NCI-H524 treated with DMSO at 0.1 percent for 48 hours (cell line): ENCODE measurements around the gene RAB3D.
"Not testable (repeated sequence)": the region's sequence is repeated elsewhere in the genome, so short reads cannot be mapped to it uniquely, and the experiment has no call there.

Experiments used
- DNase-seq: peaks from one replicate; lab custom pipeline; 2025; lab: John Stamatoyannopoulos, UW

Gene RAB3D

DNA sequence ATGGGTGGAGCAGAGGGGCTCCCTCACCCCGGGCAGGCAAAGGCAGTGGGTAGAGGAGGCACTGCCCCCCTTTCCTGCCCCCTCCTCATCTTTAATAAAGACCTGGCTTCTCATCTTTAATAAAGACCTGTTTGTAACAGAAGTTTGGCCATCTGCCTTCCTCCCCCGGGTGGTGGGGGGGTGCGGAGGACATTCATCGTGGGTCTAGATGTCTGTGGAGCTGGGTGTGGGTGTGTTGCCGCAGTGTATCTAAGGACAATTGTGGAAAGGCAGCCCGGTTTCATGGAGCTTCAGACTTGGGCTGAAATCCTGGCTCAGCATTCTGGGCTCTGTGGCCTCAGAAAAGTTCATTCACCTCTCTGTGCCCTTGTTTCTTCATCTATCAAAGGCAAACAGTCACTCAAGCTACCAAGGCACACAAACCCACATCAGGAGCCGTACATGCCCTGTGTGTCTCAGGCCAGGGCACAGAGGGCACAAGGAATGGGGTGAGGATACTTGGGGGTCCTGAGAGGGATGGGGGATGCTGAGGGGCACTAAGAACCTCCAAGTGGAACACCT lies 26.2 kb upstream of the RAB3D start:
- no peak for DNase-seq

DNA sequence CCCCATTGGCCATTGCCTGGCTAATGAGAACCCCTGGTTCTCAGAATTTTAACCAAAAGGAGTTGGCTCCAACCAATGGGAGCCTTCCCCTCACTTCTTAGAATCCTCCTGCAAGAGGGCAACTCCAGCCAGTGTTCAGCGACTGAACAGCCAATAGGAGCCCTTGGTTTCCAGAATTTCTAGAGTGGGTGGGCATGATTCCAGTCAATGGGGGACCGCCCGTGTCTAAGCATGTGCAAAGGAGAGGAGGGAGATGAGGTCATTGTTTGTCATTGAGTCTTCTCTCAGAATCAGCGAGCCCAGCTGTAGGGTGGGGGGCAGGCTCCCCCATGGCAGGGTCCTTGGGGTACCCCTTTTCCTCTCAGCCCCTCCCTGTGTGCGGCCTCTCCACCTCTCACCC lies 25.5 kb upstream of the RAB3D start:
- no peak for DNase-seq

DNA sequence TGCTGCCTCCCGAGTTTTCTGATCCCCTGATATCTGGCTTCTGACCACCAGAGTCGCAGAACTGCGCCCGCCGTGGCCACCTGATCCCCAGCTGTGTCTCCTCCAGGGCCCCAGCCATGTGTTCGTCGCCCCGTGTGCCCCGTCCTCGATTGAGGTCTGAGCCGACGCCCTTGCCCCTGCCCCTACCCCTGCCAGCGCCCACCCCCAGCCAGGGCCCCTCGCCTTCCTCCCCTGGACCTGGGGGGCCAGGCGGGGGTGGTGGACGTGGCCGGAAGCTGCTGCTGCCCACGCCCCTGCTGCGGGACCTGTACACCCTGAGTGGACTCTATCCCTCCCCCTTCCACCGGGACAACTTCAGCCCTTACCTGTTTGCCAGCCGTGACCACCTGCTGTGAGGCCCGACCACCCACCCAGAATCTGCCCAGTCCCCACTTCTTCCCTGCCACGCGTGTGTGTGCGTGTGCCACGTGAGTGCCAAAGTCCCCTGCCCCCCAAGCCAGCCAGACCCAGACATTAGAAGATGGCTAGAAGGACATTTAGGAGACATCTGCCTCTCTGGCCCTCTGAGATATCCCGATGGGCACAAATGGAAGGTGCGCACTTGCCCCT lies 24.9 kb upstream of the RAB3D start:
- DNase-seq, result no peak

DNA sequence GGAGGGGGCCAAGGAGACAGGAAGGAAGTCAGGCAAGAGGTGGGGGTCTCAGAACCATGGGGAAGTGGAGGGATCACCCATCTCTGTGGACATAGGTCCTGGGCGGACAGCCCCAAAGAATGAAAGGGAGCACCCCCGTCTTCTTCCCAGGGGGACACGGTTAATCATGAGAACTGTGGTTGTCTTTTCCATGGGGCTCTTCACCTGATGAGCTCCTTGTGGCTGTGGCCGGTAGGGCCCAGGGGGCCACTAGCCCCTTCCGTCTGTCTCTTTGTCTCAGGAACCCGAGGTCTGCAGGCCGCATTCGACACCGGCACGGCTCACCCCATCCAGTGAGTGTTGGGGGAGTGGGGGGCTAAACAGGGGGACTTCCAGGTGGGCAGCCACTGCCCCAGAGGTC lies 24.4 kb upstream of the RAB3D start:
- DNase-seq, result no peak

DNA sequence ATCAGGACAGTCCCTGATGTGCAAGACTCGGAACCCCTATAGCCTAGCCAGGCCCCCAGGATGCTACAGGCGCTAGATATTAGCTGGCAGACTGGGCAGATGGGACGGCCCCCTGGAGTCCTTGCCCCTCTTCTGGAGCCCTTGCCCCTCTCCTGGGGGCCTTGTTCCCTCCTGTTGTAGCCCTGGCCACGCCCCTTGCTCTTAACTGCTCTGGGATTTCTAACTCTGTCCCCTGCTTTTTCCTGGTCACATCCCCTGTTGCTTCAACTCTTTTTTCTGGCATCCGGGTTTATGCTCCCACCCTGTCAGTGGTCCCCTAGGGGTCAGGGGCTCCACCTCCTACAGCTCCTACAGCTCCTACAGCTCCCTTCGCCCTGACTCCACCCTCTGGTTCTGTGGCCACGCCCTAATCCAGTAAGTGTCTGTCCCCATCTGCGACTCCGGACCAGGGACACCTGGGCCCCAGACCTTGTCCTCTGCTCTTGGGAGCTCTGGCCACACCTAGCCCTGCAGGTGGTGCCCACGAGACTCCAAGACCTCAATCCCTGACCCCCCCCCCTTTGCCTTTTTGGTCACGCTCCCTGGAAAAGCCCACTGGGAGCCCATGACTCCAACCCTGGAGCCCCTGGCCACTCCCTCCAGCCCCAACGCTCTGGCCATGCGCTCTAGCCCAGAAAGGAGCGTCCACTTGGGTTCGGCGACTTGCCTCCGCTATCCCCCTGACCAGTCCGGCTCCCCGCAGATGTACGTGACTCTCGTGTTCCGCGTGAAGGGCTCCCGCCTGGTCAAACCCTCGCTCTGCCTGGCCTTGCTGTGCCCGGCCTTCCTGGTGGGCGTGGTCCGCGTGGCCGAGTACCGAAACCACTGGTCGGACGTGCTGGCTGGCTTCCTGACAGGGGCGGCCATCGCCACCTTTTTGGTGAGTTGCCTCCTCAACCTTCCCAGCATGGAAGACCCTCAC lies 22.6 kb upstream of the RAB3D start:
- no peak for DNase-seq

DNA sequence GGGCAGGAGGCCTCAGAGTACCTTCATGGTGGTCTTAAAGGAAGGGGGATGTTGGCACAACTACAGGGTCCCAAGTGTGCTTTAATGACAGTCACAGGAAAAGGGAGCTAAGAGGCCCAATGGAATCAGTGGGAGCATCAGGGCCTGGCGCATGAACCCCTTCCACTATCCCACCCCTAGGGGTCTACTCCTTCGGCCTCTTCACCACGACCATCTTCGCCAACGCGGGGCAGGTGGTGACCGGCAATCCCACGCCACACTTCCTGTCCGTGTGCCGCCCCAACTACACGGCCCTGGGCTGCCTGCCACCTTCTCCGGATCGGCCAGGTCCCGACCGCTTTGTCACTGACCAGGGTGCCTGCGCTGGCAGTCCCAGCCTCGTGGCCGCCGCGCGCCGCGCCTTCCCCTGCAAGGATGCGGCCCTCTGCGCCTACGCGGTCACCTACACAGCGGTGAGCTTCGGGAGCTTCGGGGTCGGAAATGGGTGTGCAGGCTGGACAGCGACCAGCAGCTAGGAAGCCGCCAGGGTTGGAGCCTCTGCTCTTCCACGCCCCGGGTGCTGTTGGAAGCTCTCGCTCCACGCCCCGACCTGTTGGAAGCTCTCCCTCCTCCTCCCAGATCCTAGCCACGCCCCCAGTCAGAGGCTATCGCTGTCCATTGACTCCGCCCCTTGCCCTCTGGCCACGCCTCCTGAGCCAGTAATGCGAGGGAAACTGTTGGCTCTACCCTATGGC lies 21.7 kb upstream of the RAB3D start:
- no peak for DNase-seq

DNA sequence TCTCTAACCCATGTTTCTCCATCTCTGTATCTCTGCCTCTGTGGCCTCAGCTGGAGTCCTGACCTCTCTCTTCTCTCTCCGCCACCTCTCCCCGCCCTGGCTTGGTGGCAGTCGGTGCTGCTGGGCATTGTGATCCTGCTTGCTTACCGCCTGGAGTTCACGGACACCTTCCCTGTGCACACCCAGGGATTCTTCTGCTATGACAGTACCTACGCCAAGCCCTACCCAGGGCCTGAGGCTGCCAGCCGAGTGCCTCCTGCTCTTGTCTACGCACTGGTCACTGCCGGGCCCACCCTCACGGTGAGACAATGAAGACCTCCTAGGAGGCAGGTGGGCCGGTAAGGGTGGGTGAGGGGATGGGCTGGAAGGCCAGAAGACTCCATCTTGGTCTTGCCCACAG lies 20.0 kb upstream of the RAB3D start:
- no peak for DNase-seq

DNA sequence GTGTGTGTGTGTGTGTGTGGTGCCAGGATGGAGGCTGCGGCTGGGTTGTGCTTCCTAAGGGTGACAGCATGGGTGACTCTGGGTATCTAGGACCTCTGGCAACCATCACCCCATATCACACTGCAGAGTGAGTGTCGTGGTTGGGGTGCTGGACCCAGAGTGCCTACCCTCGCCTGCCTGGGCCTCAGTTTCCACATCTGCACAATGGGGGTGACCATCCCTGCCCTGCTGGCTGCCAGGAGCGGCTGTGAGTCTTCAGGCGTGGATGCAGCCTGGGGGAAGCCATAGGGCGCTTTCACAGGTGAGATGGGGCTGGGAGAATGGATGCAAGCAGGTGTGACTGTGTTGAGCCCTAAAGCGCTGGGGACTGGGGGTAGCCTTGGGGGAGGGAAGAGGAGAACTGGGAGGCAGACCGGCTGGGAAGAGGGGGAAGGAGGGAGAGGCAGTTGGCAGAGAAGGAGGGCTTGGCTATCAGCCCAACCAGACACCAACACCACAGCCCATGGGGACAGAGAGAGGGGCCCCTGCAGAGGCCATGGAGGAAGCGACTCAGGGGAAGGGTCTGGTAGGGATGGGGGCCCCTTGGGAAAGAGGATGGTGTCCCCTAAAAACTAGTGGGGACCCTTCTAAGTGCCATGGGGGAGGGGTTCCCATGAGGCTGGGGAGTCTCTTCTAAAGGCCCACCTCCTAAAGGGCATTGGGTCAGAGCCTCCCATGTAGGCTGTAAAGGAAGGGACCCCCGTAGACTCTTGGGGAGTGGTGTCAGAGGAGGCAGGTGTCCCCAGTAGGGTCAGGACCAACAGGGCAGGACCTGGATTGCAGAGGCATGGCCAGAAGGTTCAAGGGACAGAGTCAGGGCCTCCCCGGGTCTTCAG lies 17.5 kb upstream of the RAB3D start:
- DNase-seq, result no peak

DNA sequence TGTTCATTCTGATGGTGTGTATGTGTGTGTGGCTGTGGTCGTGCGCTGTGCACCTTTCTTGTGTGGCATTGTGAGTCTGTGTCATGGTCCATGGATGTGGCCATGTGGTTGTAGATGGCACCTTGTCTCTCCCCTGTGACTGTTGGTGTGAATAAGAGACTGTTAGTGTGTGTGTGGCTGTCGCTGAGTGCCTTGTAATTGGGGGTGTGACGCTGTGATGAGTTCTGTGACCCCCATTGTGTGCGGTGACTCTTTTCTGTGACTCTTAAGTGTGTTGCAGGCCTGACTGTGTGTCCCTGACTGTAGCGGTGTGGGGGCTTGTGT lies 16.6 kb upstream of the RAB3D start:
- DNase-seq, result no peak

DNA sequence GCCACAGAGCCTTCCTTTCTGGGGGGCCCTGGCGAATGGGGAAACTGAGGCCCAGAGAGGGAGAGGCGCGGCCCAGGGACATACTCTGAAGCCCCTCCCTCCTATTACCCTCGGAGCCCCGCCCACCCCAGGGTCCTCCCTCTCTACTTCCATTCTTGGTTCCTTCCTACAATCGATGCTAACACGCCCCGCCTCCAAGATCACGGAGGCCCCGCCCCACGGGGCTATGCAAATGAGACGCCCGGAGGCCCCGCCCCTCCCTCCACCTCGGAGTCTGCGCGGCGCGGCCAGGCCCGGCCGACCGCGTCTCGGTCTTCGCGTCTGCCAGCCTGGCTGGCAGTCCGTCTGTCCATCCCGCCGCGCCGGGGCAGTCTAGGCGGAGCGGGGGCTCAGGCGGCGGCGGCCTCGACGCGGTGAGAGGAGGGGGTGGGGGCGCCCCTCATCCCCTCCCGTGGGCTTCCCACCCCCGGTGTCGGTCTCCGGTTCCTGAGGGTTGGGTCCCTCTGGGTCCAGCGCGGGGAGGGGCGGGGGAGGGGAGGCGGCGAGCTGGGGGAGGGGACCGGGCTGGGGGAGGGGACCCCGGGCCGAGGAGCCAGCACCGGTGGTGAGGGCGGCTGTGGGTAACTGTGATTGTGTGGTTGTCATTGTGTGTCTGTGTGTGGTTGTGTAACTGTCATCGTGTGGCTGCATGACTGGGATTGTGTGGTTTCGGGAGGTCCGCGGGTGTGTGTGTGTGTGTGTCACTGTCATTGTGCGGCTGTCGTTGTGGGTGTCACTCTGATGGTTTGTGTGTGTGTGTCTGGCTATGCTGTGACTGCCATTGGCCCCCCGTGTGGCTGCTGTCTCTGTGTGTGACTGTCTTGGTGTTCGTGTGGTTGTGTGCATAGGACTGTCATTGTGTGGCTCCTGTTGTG lies 16.0 kb upstream of the RAB3D start, which contains the start of gene PLPPR2:
Gene PLPPR2 (plus strand): TSS at position 273 of the 914 bp plus-strand sequence. CDS start 2,242 bp downstream, outside the sequence.
- peak; percentile 31 for DNase-seq

DNA sequence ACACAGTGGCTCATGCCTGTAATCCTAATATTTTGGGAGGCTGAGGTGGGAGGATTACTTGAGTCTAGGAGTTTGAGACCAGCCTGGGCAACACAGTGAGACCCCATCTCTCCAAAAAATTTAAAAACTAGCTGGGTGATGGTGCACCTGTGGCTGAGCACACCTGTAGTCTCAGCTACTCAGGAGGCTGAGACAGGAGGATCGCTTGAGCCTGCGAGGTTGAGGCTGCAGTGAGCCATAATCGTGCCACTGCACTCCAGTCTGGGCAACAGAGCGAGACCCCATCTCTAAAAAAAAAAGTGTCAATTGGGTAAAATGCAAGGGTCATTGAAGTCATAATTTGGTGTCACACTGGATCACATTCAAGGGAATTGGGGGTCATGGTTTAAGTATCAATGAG lies 14.6 kb upstream of the RAB3D start:
- not testable (repeated sequence) for DNase-seq

DNA sequence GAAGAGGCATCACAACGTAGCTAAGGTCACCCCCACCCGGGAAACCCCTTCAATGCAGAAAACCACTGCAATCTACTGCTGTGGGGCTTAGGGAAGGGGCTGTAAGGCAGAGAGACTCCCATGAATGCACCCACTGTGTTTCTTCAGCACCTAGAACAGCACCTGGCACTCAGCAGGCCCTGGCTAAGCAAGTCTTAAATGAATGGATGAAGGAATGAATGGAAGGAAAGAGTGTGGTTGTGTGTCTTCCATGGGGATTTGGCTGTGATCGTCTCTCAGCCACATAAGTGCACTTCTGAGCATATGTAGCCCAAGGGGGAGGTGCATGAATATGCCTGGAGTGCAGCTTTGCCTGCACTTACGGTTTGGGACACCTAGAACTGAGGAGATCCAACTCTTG lies 9.7 kb upstream of the RAB3D start:
- DNase-seq, result no peak

DNA sequence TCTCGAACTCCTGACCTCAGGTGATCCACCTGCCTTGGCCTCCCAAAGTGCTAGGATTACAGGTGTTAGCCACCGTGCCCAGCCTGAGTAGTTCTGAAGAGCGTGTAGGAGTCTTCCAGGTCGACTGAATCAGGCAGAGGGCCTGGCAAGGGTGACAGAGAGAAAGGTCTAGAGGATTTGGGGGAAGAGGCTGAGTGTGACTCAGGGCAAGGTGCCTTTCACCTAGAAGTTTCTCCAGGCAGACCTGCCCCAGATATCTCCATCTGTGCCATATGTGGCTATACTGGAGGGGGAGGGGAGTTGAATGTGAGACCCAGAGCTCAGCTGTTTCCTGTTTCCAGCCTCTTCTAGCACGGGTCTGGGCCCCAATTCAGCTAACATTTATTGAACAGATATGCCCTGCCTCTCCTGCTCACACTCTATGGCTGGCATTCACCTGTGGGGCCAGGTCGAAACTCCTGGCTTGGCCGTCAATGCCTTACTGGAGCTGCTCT lies 8.1 kb upstream of the RAB3D start:
- no peak for DNase-seq

DNA sequence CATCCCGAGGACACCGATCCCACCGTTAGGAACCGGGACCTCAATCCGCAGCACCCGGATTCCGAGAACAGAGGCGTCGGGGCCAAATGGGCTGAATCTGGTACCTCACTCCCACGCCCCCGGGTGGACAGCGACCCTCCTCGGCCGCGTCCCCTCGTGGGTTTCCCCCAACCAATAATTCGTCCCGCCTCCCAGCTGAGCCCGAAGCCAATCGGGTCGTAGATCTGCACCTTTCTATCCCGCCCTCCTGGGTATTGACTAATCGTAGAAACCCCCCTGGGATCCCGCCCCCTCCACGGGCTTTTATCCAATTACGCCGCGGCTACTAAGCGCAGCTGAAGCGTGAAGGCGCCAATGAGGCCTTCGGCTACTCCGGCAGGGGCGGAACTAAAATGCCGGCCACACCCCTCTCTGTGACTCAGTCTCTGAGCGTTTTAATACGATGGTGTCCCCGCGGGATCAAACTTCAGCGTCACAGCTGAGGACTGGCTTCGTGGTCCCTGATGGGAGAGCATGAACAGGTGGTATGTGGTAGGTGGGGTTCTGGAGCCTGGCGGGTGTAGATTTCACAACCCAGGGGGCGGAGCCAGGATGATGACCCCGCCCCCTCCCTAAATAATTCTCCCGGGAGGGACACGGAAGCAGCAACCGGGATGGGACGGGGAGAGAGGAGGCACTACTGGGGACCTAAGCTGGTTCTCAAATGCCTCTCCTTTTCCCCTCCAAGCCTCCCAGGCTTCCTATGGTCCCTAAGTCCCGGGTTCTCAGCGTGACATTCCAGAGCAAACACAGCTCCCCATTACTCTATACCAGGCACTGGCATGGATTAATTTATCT lies 6.9 kb upstream of the RAB3D start, which contains the start of the genes CCDC159 and TMEM205:
Gene CCDC159 (plus strand): TSS at position 416 of the 837 bp plus-strand sequence. CDS start 88 bp downstream, at position 504.
Gene TMEM205 (minus strand): TSS at position 165 of the 837 bp plus-strand sequence. CDS start 649 bp downstream, outside the sequence.
- DNase-seq, result peak; percentile 98

DNA sequence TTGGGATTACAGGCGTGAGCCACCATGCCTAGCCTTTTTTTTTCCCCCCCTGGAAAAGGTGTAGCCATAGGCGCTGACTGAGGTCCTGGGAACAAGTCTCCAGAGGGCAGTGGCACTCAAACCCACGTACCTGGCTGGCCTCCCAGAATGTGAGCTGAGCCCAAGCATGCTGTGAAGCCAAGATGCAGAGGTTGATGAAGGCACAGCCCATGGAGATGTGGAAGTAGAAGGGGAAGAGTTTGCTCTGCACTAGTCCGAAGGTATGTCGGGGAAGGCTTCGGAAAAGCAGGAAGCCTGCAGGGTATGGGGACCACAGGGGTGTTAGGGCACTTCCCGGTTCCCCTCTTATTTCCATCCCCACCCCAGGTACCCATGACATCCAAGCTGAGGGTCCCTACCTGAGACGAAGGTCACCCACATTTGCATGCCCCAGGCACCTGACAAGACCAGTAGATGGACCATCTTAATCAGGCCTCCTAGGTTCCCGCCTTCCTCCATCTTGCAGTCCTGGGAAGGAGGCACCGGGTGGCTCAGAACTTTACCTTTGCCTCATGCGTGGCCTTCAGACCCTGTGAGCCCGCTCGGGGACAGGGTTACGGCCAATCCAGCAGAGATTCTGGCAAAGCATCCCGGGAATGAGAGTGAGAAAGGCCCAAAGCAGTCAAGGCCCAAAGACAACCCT lies 5.8 kb upstream of the RAB3D start:
- no peak for DNase-seq

DNA sequence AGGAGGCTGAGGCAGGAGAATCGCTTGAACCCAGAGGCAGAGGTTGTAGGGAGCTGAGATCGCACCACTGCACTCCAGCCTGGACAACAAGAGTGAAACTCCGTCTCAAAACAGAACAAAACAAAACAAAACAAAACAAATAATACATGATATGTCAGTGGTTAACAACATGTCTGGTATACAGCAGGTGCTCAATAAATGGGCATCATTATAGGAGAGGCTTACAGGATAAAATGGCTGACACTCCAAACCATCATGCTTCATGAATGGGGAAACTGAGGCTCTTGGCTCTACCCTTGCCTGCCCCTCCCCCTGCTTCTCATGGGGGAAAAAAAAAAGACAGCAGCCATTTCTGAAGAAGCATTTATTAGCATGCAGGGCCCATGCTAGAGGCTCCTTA lies 3.0 kb upstream of the RAB3D start:
- no peak for DNase-seq

DNA sequence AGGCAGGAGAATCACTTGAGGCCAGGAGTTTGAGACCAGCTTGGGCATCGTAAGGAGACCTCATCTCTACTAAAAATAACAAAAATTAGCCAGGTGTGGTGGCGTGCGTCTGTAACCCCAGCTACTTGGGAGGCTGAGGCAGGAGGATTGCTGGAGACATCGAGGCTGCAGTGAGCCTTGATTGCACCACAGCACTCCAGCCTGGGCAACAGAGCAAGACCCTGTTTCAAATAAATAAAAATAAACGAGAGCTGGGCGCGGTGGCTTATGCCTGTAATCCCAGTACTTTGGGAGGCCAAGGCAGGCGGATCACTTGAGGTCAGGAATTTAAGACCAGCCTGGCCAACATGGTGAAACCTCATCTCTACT lies 626 bp upstream of the RAB3D start:
- DNase-seq, result not testable (repeated sequence)

DNA sequence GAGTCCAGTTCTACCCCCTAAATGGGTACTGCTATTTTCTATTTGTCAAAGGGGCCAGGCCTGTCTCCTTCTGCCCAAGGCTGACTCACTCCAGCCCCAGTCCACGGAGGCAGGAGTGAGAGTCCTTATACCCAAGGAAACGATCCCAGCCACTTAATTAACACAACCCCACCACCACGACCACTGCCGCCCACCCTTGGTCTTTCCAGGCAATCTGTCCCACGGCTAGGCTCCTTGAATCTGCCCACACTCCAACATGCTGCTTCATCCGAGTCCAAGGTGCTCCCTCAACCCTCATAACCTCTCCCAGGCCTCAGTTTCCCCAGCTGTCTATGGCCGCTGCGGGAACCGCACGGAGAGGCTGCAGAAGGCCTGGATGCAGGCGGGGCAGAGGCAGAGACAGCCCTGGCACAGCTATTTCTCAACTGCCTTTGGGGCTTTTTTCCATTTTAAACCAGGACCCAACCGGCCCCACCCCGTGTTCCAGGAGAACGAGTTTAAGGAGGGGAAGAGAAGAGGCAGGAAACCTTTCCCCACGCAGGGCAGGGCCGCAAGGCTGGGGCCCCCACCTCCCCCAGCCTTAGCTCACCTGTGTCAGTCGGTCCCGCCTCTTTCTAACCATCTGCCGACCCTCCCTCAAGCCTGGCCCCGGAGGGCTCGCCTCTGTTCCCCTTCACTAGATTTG lies 746 bp downstream of the RAB3D start:
- DNase-seq, result no peak
